ENCODE results near the gene ODF4.

DNA sequence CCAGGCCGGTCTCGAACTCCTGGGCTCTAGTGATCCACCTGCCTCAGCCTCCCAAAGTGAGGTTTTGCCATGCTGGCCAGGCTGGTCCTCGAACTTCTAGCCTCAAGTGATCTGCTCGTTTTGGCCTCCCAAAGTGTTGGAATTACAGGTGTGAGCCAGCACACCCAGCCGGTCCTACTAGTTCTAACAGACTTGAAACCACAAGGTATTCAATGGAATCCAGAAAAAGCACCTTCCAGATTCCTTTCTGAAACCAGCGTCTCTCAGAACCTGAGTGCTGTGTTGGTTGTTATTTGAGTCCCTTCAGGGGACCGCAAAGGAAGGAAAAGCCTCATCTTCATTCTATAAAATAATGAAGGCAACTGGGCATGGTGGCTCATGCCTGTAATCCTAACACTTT is 32.8 kb downstream of the ODF4 start:
- TF ChIP-seq, protein P1, sequence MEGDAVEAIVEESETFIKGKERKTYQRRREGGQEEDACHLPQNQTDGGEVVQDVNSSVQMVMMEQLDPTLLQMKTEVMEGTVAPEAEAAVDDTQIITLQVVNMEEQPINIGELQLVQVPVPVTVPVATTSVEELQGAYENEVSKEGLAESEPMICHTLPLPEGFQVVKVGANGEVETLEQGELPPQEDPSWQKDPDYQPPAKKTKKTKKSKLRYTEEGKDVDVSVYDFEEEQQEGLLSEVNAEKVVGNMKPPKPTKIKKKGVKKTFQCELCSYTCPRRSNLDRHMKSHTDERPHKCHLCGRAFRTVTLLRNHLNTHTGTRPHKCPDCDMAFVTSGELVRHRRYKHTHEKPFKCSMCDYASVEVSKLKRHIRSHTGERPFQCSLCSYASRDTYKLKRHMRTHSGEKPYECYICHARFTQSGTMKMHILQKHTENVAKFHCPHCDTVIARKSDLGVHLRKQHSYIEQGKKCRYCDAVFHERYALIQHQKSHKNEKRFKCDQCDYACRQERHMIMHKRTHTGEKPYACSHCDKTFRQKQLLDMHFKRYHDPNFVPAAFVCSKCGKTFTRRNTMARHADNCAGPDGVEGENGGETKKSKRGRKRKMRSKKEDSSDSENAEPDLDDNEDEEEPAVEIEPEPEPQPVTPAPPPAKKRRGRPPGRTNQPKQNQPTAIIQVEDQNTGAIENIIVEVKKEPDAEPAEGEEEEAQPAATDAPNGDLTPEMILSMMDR (IDR thresholded peaks at IDR 0.05) = no peak
- TF ChIP-seq POLR2AphosphoS5 (IDR thresholded peaks at IDR 0.05) = no peak
- no peak for TF ChIP-seq POLR2A (IDR thresholded peaks at IDR 0.05)
- TF ChIP-seq EP300 (IDR thresholded peaks at IDR 0.05) = no peak
